Breast epithelium (tissue), 4 donors: ENCODE measurements around the gene EDC3. TPM values are rescaled to one million over a fixed set of nuclear protein-coding genes. Genes with fewer than 3 reads are reported as not detected.
"Not testable (repeated sequence)": the region's sequence is repeated elsewhere in the genome, so short reads cannot be mapped to it uniquely, and the experiment has no call there.

ENCODE experiments used
- DNase-seq, 2 donors: peaks; one replicate each; pipeline ENCODE4 v3.0.0-alpha.2; 2019; ENCODE audit warnings: low spot score in 2 of 2
- H3K27ac ChIP-seq, 2 donors: fragments of 200-600 bp; sonication (generic) in 1 of 2; one replicate each; pipeline ENCODE4 v1.5.1; 2016 to 2019; ENCODE audit warnings: mild to moderate bottlenecking in 1 of 2
- H3K27me3 ChIP-seq, 2 donors: fragments of 200-600 bp; sonication (generic) in 1 of 2; one replicate each; pipeline versions ENCODE4 v1.5.1 to v1.6.0; 2017 to 2019; ENCODE audit warnings: control low read depth in 1 of 2, mild to moderate bottlenecking in 1 of 2
- H3K36me3 ChIP-seq: fragments of 200-600 bp; one replicate; pipeline ENCODE4 v1.5.1; 2019
- H3K4me1 ChIP-seq, 2 donors: fragments of 200-600 bp; sonication (generic); one replicate each; pipeline ENCODE4 v1.5.1; 2016 to 2019; ENCODE audit warnings: control low read depth in 1 of 2
- H3K4me3 ChIP-seq, 3 donors: fragments of 200-600 bp; sonication (generic); 1 replicate in 2 of 3; 2 replicates in 1 of 3; pipeline ENCODE4 v1.5.1; 2016 to 2019; ENCODE audit warnings: mild to moderate bottlenecking in 3 of 3, moderate library complexity in 2 of 3
- H3K9me3 ChIP-seq, 2 donors: fragments of 200-600 bp; sonication (generic) in 1 of 2; one replicate each; pipeline ENCODE4 v1.5.1; 2016 to 2019; ENCODE audit warnings: control low read depth in 1 of 2
- CTCF ChIP-seq, 3 donors: fragments of 450-650 bp; IDR thresholded peaks; one replicate each; pipeline ENCODE4 v1.5.1; 2016 to 2017; ENCODE audit warnings: antibody characterized with exemption in 3 of 3, mild to moderate bottlenecking in 3 of 3, moderate library complexity in 3 of 3
- POLR2A ChIP-seq: fragments of 450-650 bp; IDR thresholded peaks from one replicate; pipeline ENCODE4 v1.6.1; 2016; ENCODE audit warnings: antibody characterized with exemption, mild to moderate bottlenecking, moderate library complexity
- POLR2AphosphoS5 ChIP-seq, 3 donors: sonication (generic); formaldehyde crosslinking; IDR thresholded peaks; one replicate each; pipeline ENCODE4 v1.6.1; 2017; ENCODE audit warnings: antibody characterized with exemption in 3 of 3
- intact Hi-C: fragments of 100-400 bp; cut with DNase I; formaldehyde crosslinking; loops from one replicate; pipeline ENCODE4 v1.15.1; 2023; ENCODE audit warnings: low total_unique reads
- total RNA-seq, 3 donors: library from RNA; depleted of rRNA; stranded (reverse); fragments of >200 nt; gene quantifications; one replicate each; pipeline ENCODE4 v1.1.0, GENCODE V29; 2016

Gene EDC3
- total RNA-seq, 3 donors from 2014 or later: 13.8 to 21.7 (median 20.3) TPM

- no peak overlapping the region for H3K27ac ChIP-seq
- no peaks in the 10 kb centered on the region for H3K4me1 ChIP-seq
- no peak for DNase-seq
These were observed 37.0 kb upstream of the EDC3 start for GRCh38 chr15:74732846-74733245.

GRCh38 chr15:74730619-74731316 lies 34.9 kb upstream of the EDC3 start:
- Histone ChIP-seq H3K27ac (no peak overlapping the region), H3K27me3 (peaks cover 0 to 30% of the 10 kb centered on the region in 2 donors), H3K4me3 (no peak overlapping the region), H3K4me1 (no peaks in the 10 kb centered on the region), H3K9me3 (no peaks in the 10 kb centered on the region), H3K36me3 (no peaks in the 10 kb centered on the region)
- intact Hi-C loops: no loop called here
- TF ChIP-seq POLR2A: no peak
- no peak for TF ChIP-seq POLR2AphosphoS5 (IDR thresholded peaks at IDR 0.05)
- TF ChIP-seq CTCF (IDR thresholded peaks at IDR 0.05): no peak
- DNase-seq: no peak

More at GRCh38 chr15:74732846-74733245, 37.0 kb upstream of the EDC3 start:
- H3K9me3 ChIP-seq: no peaks in the 10 kb centered on the region
- no peaks in the 10 kb centered on the region for H3K36me3 ChIP-seq
- no peak overlapping the region for H3K4me3 ChIP-seq
- intact Hi-C loops: no loop called here
- TF ChIP-seq POLR2A (no peak), CTCF (IDR thresholded peaks at IDR 0.05) (no peak), POLR2AphosphoS5 (IDR thresholded peaks at IDR 0.05) (no peak)
- H3K27me3 ChIP-seq: peaks cover 0 to 20% of the 10 kb centered on the region in 2 donors

- H3K4me1 ChIP-seq, H3K9me3 ChIP-seq, H3K27ac ChIP-seq, DNase-seq, H3K36me3 ChIP-seq, H3K4me3 ChIP-seq, intact Hi-C loops: not testable (repeated sequence)
- H3K27me3 ChIP-seq: peaks cover 0 to 25% of the 10 kb centered on the region in 2 donors
These were observed 33.5 kb upstream of the EDC3 start for GRCh38 chr15:74729372-74729771.

GRCh38 chr15:74728699-74729098 lies 32.9 kb upstream of the EDC3 start:
- intact Hi-C loops, H3K9me3 ChIP-seq, H3K27ac ChIP-seq, H3K36me3 ChIP-seq, DNase-seq, H3K4me1 ChIP-seq, H3K4me3 ChIP-seq: not testable (repeated sequence)
- peaks cover 0 to 25% of the 10 kb centered on the region in 2 donors for H3K27me3 ChIP-seq

GRCh38 chr15:74727727-74728126 lies 31.9 kb upstream of the EDC3 start:
- TF ChIP-seq CTCF (IDR thresholded peaks at IDR 0.05) (no peak), POLR2AphosphoS5 (IDR thresholded peaks at IDR 0.05) (no peak), POLR2A (no peak)
- DNase-seq: no peak
- intact Hi-C loops: no loop called here
- no peaks in the 10 kb centered on the region for H3K36me3 ChIP-seq
- H3K27me3 ChIP-seq: peaks cover 0 to 25% of the 10 kb centered on the region in 2 donors
- H3K9me3 ChIP-seq: no peaks in the 10 kb centered on the region
- H3K4me1 ChIP-seq: no peaks in the 10 kb centered on the region
- no peak overlapping the region for H3K27ac ChIP-seq
- no peak overlapping the region for H3K4me3 ChIP-seq

- Histone ChIP-seq H3K4me3 (peak overlapping the region; percentile 51 to 67 (median 62)), H3K9me3 (no peaks in the 10 kb centered on the region), H3K27me3 (peaks cover 0 to 25% of the 10 kb centered on the region in 2 donors), H3K4me1 (no peaks in the 10 kb centered on the region), H3K27ac (no peak overlapping the region), H3K36me3 (no peaks in the 10 kb centered on the region)
- no peak for DNase-seq
- no peak for TF ChIP-seq CTCF (IDR thresholded peaks at IDR 0.05)
- no peak for TF ChIP-seq POLR2AphosphoS5 (IDR thresholded peaks at IDR 0.05)
- TF ChIP-seq POLR2A: no peak
- intact Hi-C loops: no loop called here
These were observed 30.9 kb upstream of the EDC3 start for GRCh38 chr15:74726774-74727164.
